Suprapubic skin (tissue), 4 donors: ENCODE results near the gene GGACT. TPM values are rescaled to one million over a fixed set of nuclear protein-coding genes. Genes with fewer than 3 reads are reported as not detected.
A peak's percentile ranks its signal among the peaks of the same experiment; 100 is the strongest.

ENCODE experiments used
- DNase-seq, 2 donors: peaks; one replicate each; pipeline ENCODE4 v3.0.0-alpha.2; 2019; ENCODE audit warnings: low spot score in 2 of 2
- H3K27ac ChIP-seq: fragments of 200-600 bp; sonication (generic); one replicate; pipeline ENCODE4 v1.5.1; 2019
- H3K27me3 ChIP-seq: fragments of 200-600 bp; sonication (generic); one replicate; pipeline ENCODE4 v1.5.1; 2019
- H3K36me3 ChIP-seq: fragments of 200-600 bp; sonication (generic); one replicate; pipeline ENCODE4 v1.5.1; 2019
- H3K4me1 ChIP-seq: fragments of 200-600 bp; sonication (generic); one replicate; pipeline ENCODE4 v1.5.1; 2019
- H3K4me3 ChIP-seq: fragments of 200-600 bp; sonication (generic); one replicate; pipeline ENCODE4 v1.5.1; 2019; ENCODE audit warnings: mild to moderate bottlenecking
- H3K9me3 ChIP-seq: fragments of 200-600 bp; sonication (generic); one replicate; pipeline ENCODE4 v1.5.1; 2019
- CTCF ChIP-seq, 2 donors: fragments of 200-600 bp in 1 of 2; fragments of 450-650 bp in 1 of 2; sonication (generic) in 1 of 2; IDR thresholded peaks; one replicate each; pipeline ENCODE4 v1.5.1; 2016 to 2019; ENCODE audit warnings: antibody characterized with exemption in 2 of 2, mild to moderate bottlenecking in 1 of 2, moderate library complexity in 1 of 2
- EP300 ChIP-seq: sonication (generic); formaldehyde crosslinking; IDR thresholded peaks from one replicate; pipeline ENCODE4 v1.6.1; 2017; ENCODE audit warnings: antibody characterized with exemption
- POLR2A ChIP-seq, 2 donors: fragments of 450-650 bp; IDR thresholded peaks; one replicate each; pipeline ENCODE4 v1.6.1; 2017; ENCODE audit warnings: antibody characterized with exemption in 2 of 2, mild to moderate bottlenecking in 2 of 2, moderate library complexity in 2 of 2
- POLR2AphosphoS5 ChIP-seq, 3 donors: sonication (generic); formaldehyde crosslinking; IDR thresholded peaks; one replicate each; pipeline ENCODE4 v1.6.1; 2017; ENCODE audit warnings: antibody characterized with exemption in 3 of 3
- WGBS: methylation state at CpG from one replicate; pipeline ENCODE4 v1.1.5; 2018; 5-methylcytosine and 5-hydroxymethylcytosine counted together
- total RNA-seq, 4 donors: library from RNA; depleted of rRNA; stranded (reverse); fragments of >200 nt; gene quantifications; one replicate each; pipeline ENCODE4 v1.1.0, GENCODE V29; 2016

GGACT gene
- total RNA-seq, 4 donors from 2014 or later, result 1.5 to 4.2 (median 3.6) TPM

DNA sequence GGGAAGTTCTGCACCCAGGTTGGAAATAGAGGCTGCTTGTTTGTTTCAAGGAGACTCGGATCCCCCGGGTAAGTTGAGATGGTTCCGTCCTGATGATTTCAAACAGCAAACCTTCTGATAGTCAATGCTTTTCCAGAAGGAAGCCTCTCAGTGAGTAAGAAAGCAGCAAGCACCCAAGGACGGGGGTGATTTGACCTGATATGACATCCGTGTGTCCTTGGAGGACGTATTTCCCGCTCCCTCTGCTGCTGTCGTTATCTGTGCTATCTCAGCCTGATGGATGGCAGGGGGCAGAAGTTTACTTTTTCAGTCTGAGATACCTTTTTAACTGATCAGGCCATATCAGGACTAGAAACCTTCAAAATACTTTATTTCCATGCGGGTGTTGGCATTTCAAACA, 5.7 kb upstream of the GGACT start:
- TF ChIP-seq EP300 (no peak), POLR2A (IDR thresholded peaks at IDR 0.05) (no peak), POLR2AphosphoS5 (IDR thresholded peaks at IDR 0.05) (no peak), CTCF (IDR thresholded peaks at IDR 0.05) (no peak)
- H3K9me3 ChIP-seq, result no peaks in the 10 kb centered on the region
- 87% methylated on average over 9 of the region's 9 CpGs for WGBS
- no peak overlapping the region for H3K27ac ChIP-seq
- no peaks in the 10 kb centered on the region for H3K27me3 ChIP-seq
- H3K36me3 ChIP-seq, result no peaks in the 10 kb centered on the region
- H3K4me1 ChIP-seq, result peaks cover under 1% of the 10 kb centered on the region
- no peak for DNase-seq
- no peak overlapping the region for H3K4me3 ChIP-seq

- Histone ChIP-seq H3K36me3 (no peaks in the 10 kb centered on the region), H3K27ac (no peak overlapping the region), H3K4me3 (peak overlapping the region; percentile 77), H3K9me3 (no peaks in the 10 kb centered on the region), H3K4me1 (peaks cover 20% of the 10 kb centered on the region), H3K27me3 (no peaks in the 10 kb centered on the region)
- DNase-seq, result no peak
- TF ChIP-seq POLR2AphosphoS5 (IDR thresholded peaks at IDR 0.05) (no peak), CTCF (IDR thresholded peaks at IDR 0.05) (no peak), POLR2A (IDR thresholded peaks at IDR 0.05) (no peak), EP300 (no peak)
- 55% methylated on average over 6 of the region's 6 CpGs for WGBS
Observed at GRCh38 chr13:100589178-100589725, 663 bp upstream of the GGACT start.

DNA sequence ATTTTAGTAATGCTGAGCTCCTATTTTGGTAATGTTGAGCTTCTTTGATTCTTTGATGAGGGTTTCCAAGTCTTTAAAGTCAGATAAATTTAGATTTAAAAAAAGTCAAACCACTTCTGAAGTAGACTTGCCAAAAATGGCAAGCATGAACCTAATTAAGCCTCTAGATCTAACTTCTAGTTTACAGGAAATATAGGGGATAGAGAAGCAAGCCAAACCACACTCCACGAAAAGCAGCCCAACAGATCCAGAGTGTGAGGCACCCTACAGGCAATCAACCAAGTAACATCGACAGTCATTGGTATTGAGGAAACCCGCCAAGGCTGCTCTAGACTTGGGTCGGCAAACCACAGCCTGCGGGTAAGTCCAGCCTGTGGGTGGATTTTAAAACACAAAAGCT, 3.7 kb downstream of the GGACT start:
- 49% methylated on average over 5 of the region's 5 CpGs for WGBS
- H3K27me3 ChIP-seq, result no peaks in the 10 kb centered on the region
- DNase-seq, result no peak
- no peak overlapping the region for H3K27ac ChIP-seq
- H3K4me3 ChIP-seq, result no peak overlapping the region
- no peaks in the 10 kb centered on the region for H3K9me3 ChIP-seq
- TF ChIP-seq EP300 (no peak), CTCF (IDR thresholded peaks at IDR 0.05) (no peak), POLR2AphosphoS5 (IDR thresholded peaks at IDR 0.05) (no peak), POLR2A (IDR thresholded peaks at IDR 0.05) (no peak)
- peaks cover 20% of the 10 kb centered on the region for H3K4me1 ChIP-seq
- peaks cover 8% of the 10 kb centered on the region for H3K36me3 ChIP-seq

- WGBS, result 97% methylated on average over 2 of the region's 2 CpGs
- Histone ChIP-seq H3K36me3 (peaks cover 8% of the 10 kb centered on the region), H3K27ac (no peak overlapping the region), H3K4me1 (no peaks in the 10 kb centered on the region), H3K27me3 (no peaks in the 10 kb centered on the region), H3K9me3 (no peaks in the 10 kb centered on the region), H3K4me3 (no peak overlapping the region)
- DNase-seq, result no peak
- TF ChIP-seq CTCF (IDR thresholded peaks at IDR 0.05) (no peak), EP300 (no peak), POLR2AphosphoS5 (IDR thresholded peaks at IDR 0.05) (no peak), POLR2A (IDR thresholded peaks at IDR 0.05) (no peak)
Observed at GRCh38 chr13:100581504-100581903, 7.1 kb downstream of the GGACT start.

- peaks cover 8% of the 10 kb centered on the region for H3K36me3 ChIP-seq
- no peaks in the 10 kb centered on the region for H3K27me3 ChIP-seq
- DNase-seq, result no peak
- no peak overlapping the region for H3K4me3 ChIP-seq
- TF ChIP-seq EP300, result no peak
- no peak for TF ChIP-seq POLR2AphosphoS5 (IDR thresholded peaks at IDR 0.05)
- no peak for TF ChIP-seq CTCF (IDR thresholded peaks at IDR 0.05)
- H3K27ac ChIP-seq, result no peak overlapping the region
- no peaks in the 10 kb centered on the region for H3K4me1 ChIP-seq
- 91% methylated on average over 4 of the region's 4 CpGs for WGBS
- no peaks in the 10 kb centered on the region for H3K9me3 ChIP-seq
Observed at GRCh38 chr13:100581030-100581429, 7.6 kb downstream of the GGACT start.
